Natural killer cell (primary cell): ENCODE results near the gene TMEM109. TPM values are rescaled to one million over a fixed set of nuclear protein-coding genes. Genes with fewer than 3 reads are reported as not detected.
A peak's percentile ranks its signal among the peaks of the same experiment; 100 is the strongest.

ENCODE experiments used
- ATAC-seq, 3 donors: fragments of 150-1000 bp in 2 of 3; fragments of 200-7000 bp in 1 of 3; cut with Tn5 transposase; 1 replicate in 1 of 3; 2 replicates in 2 of 3; pipeline ENCODE4 v1.10.0; 2021; ENCODE audit warnings: mild to moderate bottlenecking in 2 of 3, moderate library complexity in 2 of 3
- DNase-seq, 2 donors: peaks; one replicate each; pipeline versions ENCODE4 v3.0.0 to v3.0.0-alpha.2; 2013 to 2021; ENCODE audit warnings: mixed read lengths in 1 of 2
- H3K27ac ChIP-seq: one replicate; pipeline ENCODE4 v1.5.1; 2013; ENCODE audit warnings: mild to moderate bottlenecking, low read length
- H3K27me3 ChIP-seq: one replicate; pipeline ENCODE4 v1.6.1; 2013; ENCODE audit warnings: low read length; ENCODE audit not compliant: control insufficient read depth, insufficient read depth
- H3K36me3 ChIP-seq: one replicate; pipeline ENCODE4 v1.6.1; 2013; ENCODE audit warnings: low read length; ENCODE audit not compliant: control insufficient read depth, insufficient read depth
- H3K4me1 ChIP-seq: one replicate; pipeline ENCODE4 v1.6.1; 2013; ENCODE audit warnings: low read length; ENCODE audit not compliant: control insufficient read depth, insufficient read depth
- H3K4me3 ChIP-seq: one replicate; pipeline ENCODE4 v1.5.1; 2013; ENCODE audit warnings: low read length
- H3K9me3 ChIP-seq: one replicate; pipeline ENCODE4 v1.6.1; 2013; ENCODE audit warnings: low read length; ENCODE audit not compliant: control insufficient read depth, insufficient read depth
- H3K27ac Mint-ChIP-seq, 2 donors: one replicate each; pipeline ENCODE4 v1.8.0; 2022; ENCODE audit warnings: mild to moderate bottlenecking in 2 of 2, mixed read lengths in 2 of 2, moderate library complexity in 1 of 2
- H3K27me3 Mint-ChIP-seq, 2 donors: one replicate each; pipeline ENCODE4 v1.8.0; 2022; ENCODE audit warnings: low read depth in 2 of 2, mixed read lengths in 2 of 2
- H3K36me3 Mint-ChIP-seq: one replicate; pipeline ENCODE4 v1.8.0; 2022; ENCODE audit warnings: mixed read lengths
- H3K4me1 Mint-ChIP-seq, 2 donors: one replicate each; pipeline ENCODE4 v1.8.0; 2022; ENCODE audit warnings: mixed read lengths in 2 of 2
- H3K4me3 Mint-ChIP-seq: one replicate; pipeline ENCODE4 v1.8.0; 2022; ENCODE audit warnings: mild to moderate bottlenecking, moderate library complexity, mixed read lengths
- H3K9me3 Mint-ChIP-seq, 2 donors: one replicate each; pipeline ENCODE4 v1.8.0; 2022; ENCODE audit warnings: mixed read lengths in 2 of 2
- CTCF ChIP-seq: fragments of 200-600 bp; IDR thresholded peaks from one replicate; pipeline ENCODE4 v1.8.0; 2022; ENCODE audit warnings: antibody characterized with exemption
- WGBS: methylation state at CpG from one replicate; pipeline ENCODE4 v1.1.7; 2013; ENCODE audit warnings: missing lambda C conversion rate; ENCODE audit not compliant: insufficient coverage; 5-methylcytosine and 5-hydroxymethylcytosine counted together
- intact Hi-C: fragments of 100-400 bp; cut with micrococcal nuclease; formaldehyde crosslinking; loops from one replicate; pipeline ENCODE4 v1.14.2; 2022
- total RNA-seq, 4 donors: library from RNA; stranded (reverse); fragments of 120-200 nt in 1 of 4; gene quantifications; one replicate each; pipeline versions ENCODE4 v1.2.3 to v1.2.4, GENCODE V29; 2013 to 2022

The TMEM109 gene
- total RNA-seq, 3 donors from 2014 or later (not counting 1 experiment from before 2014, with no cell fraction given), result 89.3 to 102 (median 96.8) TPM

- no peak overlapping the region for H3K4me3 ChIP-seq
- WGBS, result 58% methylated on average over 10 of the region's 12 CpGs
- Mint-ChIP-seq H3K4me1 (peaks cover 10 to 13% of the 10 kb centered on the region in 2 donors), H3K27me3 (no peaks in the 10 kb centered on the region), H3K27ac (peak overlapping the region in 1 of 2 donors; percentile 38), H3K36me3 (peaks cover 37% of the 10 kb centered on the region), H3K9me3 (no peaks in the 10 kb centered on the region), H3K4me3 (no peak overlapping the region)
- H3K4me1 ChIP-seq, result peaks cover under 1% of the 10 kb centered on the region
- H3K27me3 ChIP-seq, result no peaks in the 10 kb centered on the region
- peaks cover 78% of the 10 kb centered on the region for H3K36me3 ChIP-seq
- DNase-seq (peak in 1 of 2 donors; percentile 75), ATAC-seq (peak; percentile 79 to 84 (median 81))
- peak; percentile 73 for TF ChIP-seq CTCF
- H3K27ac ChIP-seq, result no peak overlapping the region
- intact Hi-C loops, result loop anchor here (1.0 kb wide), 1 partner anchor 68 kb away; no protein-coding TSS in a partner anchor
- H3K9me3 ChIP-seq, result no peaks in the 10 kb centered on the region
These were observed 14.7 kb upstream of the TMEM109 start for GRCh38 chr11:60899046-60899936.

GRCh38 chr11:60899977-60900376 is 14.0 kb upstream of the TMEM109 start:
- no peak for TF ChIP-seq CTCF
- H3K9me3 Mint-ChIP-seq, result no peaks in the 10 kb centered on the region
- Histone ChIP-seq H3K36me3 (peaks cover 73% of the 10 kb centered on the region), H3K27me3 (no peaks in the 10 kb centered on the region), H3K4me1 (peaks cover 7% of the 10 kb centered on the region), H3K4me3 (no peak overlapping the region), H3K9me3 (no peaks in the 10 kb centered on the region), H3K27ac (no peak overlapping the region)
- H3K4me1 Mint-ChIP-seq, result peaks cover 17 to 18% of the 10 kb centered on the region in 2 donors
- intact Hi-C loops, result loop anchor here (1.0 kb wide), 1 partner anchor 69 kb away; no protein-coding TSS in a partner anchor
- no peak for DNase-seq
- 75% methylated on average over 3 of the region's 4 CpGs for WGBS
- ATAC-seq, result no peak
- peak overlapping the region in 1 of 2 donors; percentile 38 for H3K27ac Mint-ChIP-seq
- H3K4me3 Mint-ChIP-seq, result no peak overlapping the region
- H3K36me3 Mint-ChIP-seq, result peaks cover 32% of the 10 kb centered on the region
- H3K27me3 Mint-ChIP-seq, result no peaks in the 10 kb centered on the region

GRCh38 chr11:60900673-60901404 is 13.1 kb upstream of the TMEM109 start:
- Mint-ChIP-seq H3K27ac (no peak overlapping the region), H3K9me3 (no peaks in the 10 kb centered on the region), H3K36me3 (peaks cover 25% of the 10 kb centered on the region), H3K4me1 (peaks cover 25 to 26% of the 10 kb centered on the region in 2 donors), H3K27me3 (no peaks in the 10 kb centered on the region), H3K4me3 (no peak overlapping the region)
- intact Hi-C loops, result no loop called here
- Histone ChIP-seq H3K36me3 (peaks cover 65% of the 10 kb centered on the region), H3K9me3 (no peaks in the 10 kb centered on the region), H3K27ac (no peak overlapping the region), H3K27me3 (no peaks in the 10 kb centered on the region), H3K4me1 (peaks cover 15% of the 10 kb centered on the region), H3K4me3 (no peak overlapping the region)
- 96% methylated on average over 13 of the region's 13 CpGs for WGBS
- no peak for TF ChIP-seq CTCF
- no peak for DNase-seq
- ATAC-seq, result no peak
